HepG2 (cell line): ENCODE results near the gene UGT1A8.

Experiments
- TAF1 ChIP-seq: sonication (generic); formaldehyde crosslinking; IDR thresholded peaks from 2 replicates; pipeline ENCODE4 v1.4.0; 2020; ENCODE audit warnings: missing genetic modification reagents
- ZNF644 ChIP-seq: IDR thresholded peaks from 2 replicates; pipeline ENCODE4 v1.6.1; 2016; ENCODE audit warnings: low read depth
- ZNF747 ChIP-seq: sonication (generic); formaldehyde crosslinking; IDR thresholded peaks from 2 replicates; pipeline ENCODE4 v1.8.1; 2023; ENCODE audit warnings: missing genetic modification reagents, mild to moderate bottlenecking, borderline replicate concordance
- TF ChIP-seq, protein P1 (sequence below): sonication (generic); formaldehyde crosslinking; IDR thresholded peaks from 2 replicates; pipeline ENCODE4 v1.4.0; 2020; ENCODE audit warnings: missing genetic modification reagents, borderline replicate concordance

DNA sequence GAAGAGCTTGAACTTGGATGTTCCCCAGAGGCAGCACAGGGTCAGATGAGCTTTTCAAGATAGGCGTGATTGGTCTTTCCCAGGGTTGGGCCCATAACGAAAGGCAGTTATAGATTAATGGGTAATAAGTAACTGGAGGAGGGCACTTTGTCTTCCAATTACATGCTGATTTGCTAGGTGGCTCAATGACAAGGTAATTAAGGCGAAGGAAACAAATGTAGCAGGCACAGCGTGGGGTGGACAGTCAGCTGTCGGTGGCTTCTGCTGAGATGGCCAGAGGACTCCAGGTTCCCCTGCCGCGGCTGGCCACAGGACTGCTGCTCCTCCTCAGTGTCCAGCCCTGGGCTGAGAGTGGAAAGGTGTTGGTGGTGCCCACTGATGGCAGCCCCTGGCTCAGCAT is 101.1 kb downstream of the UGT1A8 start, which contains the start of gene UGT1A4:
- TF ChIP-seq, protein P1, sequence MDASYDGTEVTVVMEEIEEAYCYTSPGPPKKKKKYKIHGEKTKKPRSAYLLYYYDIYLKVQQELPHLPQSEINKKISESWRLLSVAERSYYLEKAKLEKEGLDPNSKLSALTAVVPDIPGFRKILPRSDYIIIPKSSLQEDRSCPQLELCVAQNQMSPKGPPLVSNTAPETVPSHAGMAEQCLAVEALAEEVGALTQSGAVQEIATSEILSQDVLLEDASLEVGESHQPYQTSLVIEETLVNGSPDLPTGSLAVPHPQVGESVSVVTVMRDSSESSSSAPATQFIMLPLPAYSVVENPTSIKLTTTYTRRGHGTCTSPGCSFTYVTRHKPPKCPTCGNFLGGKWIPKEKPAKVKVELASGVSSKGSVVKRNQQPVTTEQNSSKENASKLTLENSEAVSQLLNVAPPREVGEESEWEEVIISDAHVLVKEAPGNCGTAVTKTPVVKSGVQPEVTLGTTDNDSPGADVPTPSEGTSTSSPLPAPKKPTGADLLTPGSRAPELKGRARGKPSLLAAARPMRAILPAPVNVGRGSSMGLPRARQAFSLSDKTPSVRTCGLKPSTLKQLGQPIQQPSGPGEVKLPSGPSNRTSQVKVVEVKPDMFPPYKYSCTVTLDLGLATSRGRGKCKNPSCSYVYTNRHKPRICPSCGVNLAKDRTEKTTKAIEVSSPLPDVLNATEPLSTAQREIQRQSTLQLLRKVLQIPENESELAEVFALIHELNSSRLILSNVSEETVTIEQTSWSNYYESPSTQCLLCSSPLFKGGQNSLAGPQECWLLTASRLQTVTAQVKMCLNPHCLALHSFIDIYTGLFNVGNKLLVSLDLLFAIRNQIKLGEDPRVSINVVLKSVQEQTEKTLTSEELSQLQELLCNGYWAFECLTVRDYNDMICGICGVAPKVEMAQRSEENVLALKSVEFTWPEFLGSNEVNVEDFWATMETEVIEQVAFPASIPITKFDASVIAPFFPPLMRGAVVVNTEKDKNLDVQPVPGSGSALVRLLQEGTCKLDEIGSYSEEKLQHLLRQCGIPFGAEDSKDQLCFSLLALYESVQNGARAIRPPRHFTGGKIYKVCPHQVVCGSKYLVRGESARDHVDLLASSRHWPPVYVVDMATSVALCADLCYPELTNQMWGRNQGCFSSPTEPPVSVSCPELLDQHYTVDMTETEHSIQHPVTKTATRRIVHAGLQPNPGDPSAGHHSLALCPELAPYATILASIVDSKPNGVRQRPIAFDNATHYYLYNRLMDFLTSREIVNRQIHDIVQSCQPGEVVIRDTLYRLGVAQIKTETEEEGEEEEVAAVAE (CRISPR knock-in tag) = no peak
- TF ChIP-seq TAF1 (CRISPR knock-in tag) = no peak
- no peak for TF ChIP-seq ZNF644
- TF ChIP-seq ZNF747 (CRISPR knock-in tag) = no peak
